WTC11 (cell line): Measurements from ENCODE around the gene MIEF1. TPM values are rescaled to one million over a fixed set of nuclear protein-coding genes. Genes with fewer than 3 reads are reported as not detected.

ENCODE experiments used
- AR ChIP-seq: fragments of 250-450 bp; sonication (Bioruptor Pico); IDR thresholded peaks from 2 replicates; pipeline ENCODE4 v1.9.0; 2021; ENCODE audit warnings: mild to moderate bottlenecking
- CBFB ChIP-seq: sonication (generic); formaldehyde crosslinking; IDR thresholded peaks from 2 replicates; pipeline ENCODE4 v1.8.1; 2022; ENCODE audit warnings: mild to moderate bottlenecking, low read depth, missing genetic modification reagents
- ELF4 ChIP-seq: sonication (generic); formaldehyde crosslinking; IDR thresholded peaks from 2 replicates; pipeline ENCODE4 v1.8.1; 2022; ENCODE audit warnings: low read depth, mild to moderate bottlenecking, moderate library complexity, missing genetic modification reagents
- GTF2I ChIP-seq: fragments of 250-450 bp; sonication (Bioruptor Pico); conservative IDR thresholded peaks from 2 replicates; pipeline ENCODE4 v1.4.0; 2021; ENCODE audit warnings: mild to moderate bottlenecking
- NFE2L1 ChIP-seq: sonication (generic); formaldehyde crosslinking; IDR thresholded peaks from 2 replicates; pipeline ENCODE4 v1.8.1; 2023; ENCODE audit warnings: missing genetic modification reagents
- SMAD3 ChIP-seq: sonication (generic); formaldehyde crosslinking; IDR thresholded peaks from 2 replicates; pipeline ENCODE4 v1.8.0; 2022; ENCODE audit warnings: missing genetic modification reagents, mild to moderate bottlenecking, borderline replicate concordance
- STAT6 ChIP-seq: sonication (generic); formaldehyde crosslinking; conservative IDR thresholded peaks from 2 replicates; pipeline ENCODE4 v1.8.1; 2023; ENCODE audit warnings: mild to moderate bottlenecking, low read depth, missing genetic modification reagents, moderate library complexity
- TEAD1 ChIP-seq: sonication (generic); formaldehyde crosslinking; IDR thresholded peaks from 2 replicates; pipeline ENCODE4 v1.8.0; 2022; ENCODE audit warnings: mild to moderate bottlenecking, missing genetic modification reagents
- USF2 ChIP-seq: sonication (generic); formaldehyde crosslinking; IDR thresholded peaks from 2 replicates; pipeline ENCODE4 v1.8.1; 2023; ENCODE audit warnings: mild to moderate bottlenecking, missing genetic modification reagents, moderate library complexity
- ZMAT4 ChIP-seq: fragments of 250-450 bp; sonication (Bioruptor Pico); IDR thresholded peaks from 2 replicates; pipeline ENCODE4 v1.9.0; 2021; ENCODE audit warnings: mild to moderate bottlenecking
- ZSCAN18 ChIP-seq: fragments of 250-450 bp; sonication (Bioruptor Pico); IDR thresholded peaks from 2 replicates; pipeline ENCODE4 v2.1.2; 2022; ENCODE audit warnings: mild to moderate bottlenecking, moderate library complexity
- total RNA-seq: library from RNA; stranded (reverse); gene quantifications from 3 replicates; pipeline ENCODE4 v1.2.3, GENCODE V29; 2021
- TF ChIP-seq, protein P1 (sequence below): sonication (generic); formaldehyde crosslinking; IDR thresholded peaks from 2 replicates; pipeline ENCODE4 v1.8.1; 2023; ENCODE audit warnings: mild to moderate bottlenecking, missing genetic modification reagents
- TF ChIP-seq, protein P2 (sequence below): sonication (generic); formaldehyde crosslinking; IDR thresholded peaks from 2 replicates; pipeline ENCODE4 v1.8.0; 2023; ENCODE audit warnings: mild to moderate bottlenecking, missing genetic modification reagents
- TF ChIP-seq, protein P3 (sequence below): fragments of 250-450 bp; sonication (Bioruptor Pico); conservative IDR thresholded peaks from 2 replicates; pipeline ENCODE4 v1.9.0; 2021; ENCODE audit warnings: mild to moderate bottlenecking
- TF ChIP-seq, protein P4 (sequence below): sonication (generic); formaldehyde crosslinking; IDR thresholded peaks from 2 replicates; pipeline ENCODE4 v1.8.0; 2022; ENCODE audit warnings: mild to moderate bottlenecking, missing genetic modification reagents
- TF ChIP-seq, protein P5 (sequence below): sonication (generic); formaldehyde crosslinking; IDR thresholded peaks from 2 replicates; pipeline ENCODE4 v1.8.1; 2023; ENCODE audit warnings: mild to moderate bottlenecking, missing genetic modification reagents
- TF ChIP-seq, protein P6 (sequence below): sonication (generic); formaldehyde crosslinking; IDR thresholded peaks from 2 replicates; pipeline ENCODE4 v1.8.1; 2022; ENCODE audit warnings: mild to moderate bottlenecking, moderate library complexity, missing genetic modification reagents

MIEF1 gene
- total RNA-seq, 1 experiment from 2014 or later: 38.7 TPM

DNA sequence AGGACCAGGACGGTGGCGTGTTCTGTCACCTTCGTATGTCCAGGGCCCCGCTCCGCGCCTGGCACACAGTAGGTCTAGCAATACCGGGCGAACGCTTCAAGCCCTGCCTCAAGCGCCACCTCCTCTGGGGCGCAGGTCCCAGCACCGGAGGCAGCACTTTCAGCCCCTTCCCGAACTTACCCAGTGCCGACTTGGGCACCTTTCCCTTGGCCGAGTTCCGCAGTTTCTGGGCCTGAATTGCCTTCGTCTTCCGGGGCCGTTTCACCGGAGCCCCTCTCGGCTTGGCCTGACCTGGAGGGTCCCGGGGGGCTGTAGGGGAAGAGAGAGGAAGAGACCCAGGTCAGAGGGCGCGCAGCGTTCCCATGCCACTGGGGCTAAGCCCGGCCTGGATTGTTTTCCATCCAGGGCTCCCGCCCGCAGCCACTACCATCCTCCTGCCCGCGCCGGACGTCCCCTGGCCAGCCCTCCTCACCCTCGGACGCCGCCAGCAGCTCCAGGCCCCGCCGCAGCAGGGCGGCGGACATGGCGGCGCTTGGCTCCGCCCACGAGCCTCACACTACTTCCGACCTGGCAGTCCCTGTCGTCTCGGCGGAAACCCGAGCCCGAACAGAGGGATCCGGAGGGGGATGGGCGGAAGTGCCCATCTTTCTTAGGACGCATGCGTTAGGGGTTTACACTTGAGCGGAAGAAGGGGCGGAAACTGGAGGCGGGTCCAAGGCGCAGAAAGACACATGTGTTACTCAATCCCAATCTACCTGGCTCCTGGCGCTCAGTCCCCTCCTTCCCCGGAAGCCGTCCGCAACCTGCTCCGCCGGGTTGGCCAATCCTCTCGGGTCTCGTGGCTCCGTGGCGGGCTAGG lies 30.4 kb downstream of the MIEF1 start, which contains the start of gene RPS19BP1 (continued):
- TF ChIP-seq, protein P1, sequence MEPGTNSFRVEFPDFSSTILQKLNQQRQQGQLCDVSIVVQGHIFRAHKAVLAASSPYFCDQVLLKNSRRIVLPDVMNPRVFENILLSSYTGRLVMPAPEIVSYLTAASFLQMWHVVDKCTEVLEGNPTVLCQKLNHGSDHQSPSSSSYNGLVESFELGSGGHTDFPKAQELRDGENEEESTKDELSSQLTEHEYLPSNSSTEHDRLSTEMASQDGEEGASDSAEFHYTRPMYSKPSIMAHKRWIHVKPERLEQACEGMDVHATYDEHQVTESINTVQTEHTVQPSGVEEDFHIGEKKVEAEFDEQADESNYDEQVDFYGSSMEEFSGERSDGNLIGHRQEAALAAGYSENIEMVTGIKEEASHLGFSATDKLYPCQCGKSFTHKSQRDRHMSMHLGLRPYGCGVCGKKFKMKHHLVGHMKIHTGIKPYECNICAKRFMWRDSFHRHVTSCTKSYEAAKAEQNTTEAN (CRISPR knock-in tag): 0 out of 2 replicates have a peak, but pooled peaks have one; percentile 64
- no peak for TF ChIP-seq AR (CRISPR knock-in tag)
- TF ChIP-seq ELF4 (CRISPR knock-in tag): no peak
- TF ChIP-seq, protein P2, sequence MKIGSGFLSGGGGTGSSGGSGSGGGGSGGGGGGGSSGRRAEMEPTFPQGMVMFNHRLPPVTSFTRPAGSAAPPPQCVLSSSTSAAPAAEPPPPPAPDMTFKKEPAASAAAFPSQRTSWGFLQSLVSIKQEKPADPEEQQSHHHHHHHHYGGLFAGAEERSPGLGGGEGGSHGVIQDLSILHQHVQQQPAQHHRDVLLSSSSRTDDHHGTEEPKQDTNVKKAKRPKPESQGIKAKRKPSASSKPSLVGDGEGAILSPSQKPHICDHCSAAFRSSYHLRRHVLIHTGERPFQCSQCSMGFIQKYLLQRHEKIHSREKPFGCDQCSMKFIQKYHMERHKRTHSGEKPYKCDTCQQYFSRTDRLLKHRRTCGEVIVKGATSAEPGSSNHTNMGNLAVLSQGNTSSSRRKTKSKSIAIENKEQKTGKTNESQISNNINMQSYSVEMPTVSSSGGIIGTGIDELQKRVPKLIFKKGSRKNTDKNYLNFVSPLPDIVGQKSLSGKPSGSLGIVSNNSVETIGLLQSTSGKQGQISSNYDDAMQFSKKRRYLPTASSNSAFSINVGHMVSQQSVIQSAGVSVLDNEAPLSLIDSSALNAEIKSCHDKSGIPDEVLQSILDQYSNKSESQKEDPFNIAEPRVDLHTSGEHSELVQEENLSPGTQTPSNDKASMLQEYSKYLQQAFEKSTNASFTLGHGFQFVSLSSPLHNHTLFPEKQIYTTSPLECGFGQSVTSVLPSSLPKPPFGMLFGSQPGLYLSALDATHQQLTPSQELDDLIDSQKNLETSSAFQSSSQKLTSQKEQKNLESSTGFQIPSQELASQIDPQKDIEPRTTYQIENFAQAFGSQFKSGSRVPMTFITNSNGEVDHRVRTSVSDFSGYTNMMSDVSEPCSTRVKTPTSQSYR (CRISPR knock-in tag): peak; percentile 75; the same call in 1 of the 2 replicates
- TF ChIP-seq, protein P3, sequence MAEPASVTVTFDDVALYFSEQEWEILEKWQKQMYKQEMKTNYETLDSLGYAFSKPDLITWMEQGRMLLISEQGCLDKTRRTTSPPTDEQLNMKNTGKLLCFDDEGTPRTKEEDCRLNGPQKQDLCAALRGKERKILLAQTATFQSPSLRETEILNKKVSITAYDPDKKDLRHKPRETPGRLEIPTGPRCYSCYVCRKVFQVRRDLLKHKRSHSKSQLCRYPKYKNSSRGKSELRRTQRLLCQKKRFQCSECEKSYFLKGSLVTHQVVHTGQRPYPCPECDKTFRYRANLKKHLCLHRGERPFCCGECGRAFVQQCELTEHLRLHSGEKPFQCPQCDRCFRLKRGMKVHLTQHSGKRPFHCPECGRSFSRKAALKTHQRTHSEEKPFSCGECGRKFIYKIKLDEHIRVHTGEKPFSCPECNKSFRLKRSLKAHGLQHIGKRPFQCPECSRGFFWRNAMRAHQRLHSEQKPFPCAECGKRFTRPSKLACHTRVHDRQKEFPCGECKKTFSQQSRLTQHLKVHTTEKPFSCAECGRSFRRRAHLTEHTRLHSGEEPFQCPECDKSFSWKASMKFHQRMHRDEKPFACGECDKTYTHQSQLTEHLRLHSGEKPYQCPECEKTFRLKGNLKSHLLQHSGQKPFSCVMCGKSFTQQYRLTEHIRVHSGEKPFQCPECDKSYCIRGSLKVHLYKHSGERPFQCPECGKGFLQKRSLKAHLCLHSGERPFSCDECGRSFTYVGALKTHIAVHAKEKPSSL (CRISPR knock-in tag): no peak
- no peak; the same call in 1 of the 2 replicates for TF ChIP-seq NFE2L1 (CRISPR knock-in tag)
- no peak for TF ChIP-seq GTF2I (CRISPR knock-in tag)
- no peak for TF ChIP-seq ZSCAN18 (CRISPR knock-in tag)
- 0 out of 2 replicates have a peak, but pooled peaks have one; percentile 20 for TF ChIP-seq STAT6 (CRISPR knock-in tag)
- TF ChIP-seq, protein P4, sequence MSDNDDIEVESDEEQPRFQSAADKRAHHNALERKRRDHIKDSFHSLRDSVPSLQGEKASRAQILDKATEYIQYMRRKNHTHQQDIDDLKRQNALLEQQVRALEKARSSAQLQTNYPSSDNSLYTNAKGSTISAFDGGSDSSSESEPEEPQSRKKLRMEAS: peak; percentile 77
- TF ChIP-seq, protein P5, sequence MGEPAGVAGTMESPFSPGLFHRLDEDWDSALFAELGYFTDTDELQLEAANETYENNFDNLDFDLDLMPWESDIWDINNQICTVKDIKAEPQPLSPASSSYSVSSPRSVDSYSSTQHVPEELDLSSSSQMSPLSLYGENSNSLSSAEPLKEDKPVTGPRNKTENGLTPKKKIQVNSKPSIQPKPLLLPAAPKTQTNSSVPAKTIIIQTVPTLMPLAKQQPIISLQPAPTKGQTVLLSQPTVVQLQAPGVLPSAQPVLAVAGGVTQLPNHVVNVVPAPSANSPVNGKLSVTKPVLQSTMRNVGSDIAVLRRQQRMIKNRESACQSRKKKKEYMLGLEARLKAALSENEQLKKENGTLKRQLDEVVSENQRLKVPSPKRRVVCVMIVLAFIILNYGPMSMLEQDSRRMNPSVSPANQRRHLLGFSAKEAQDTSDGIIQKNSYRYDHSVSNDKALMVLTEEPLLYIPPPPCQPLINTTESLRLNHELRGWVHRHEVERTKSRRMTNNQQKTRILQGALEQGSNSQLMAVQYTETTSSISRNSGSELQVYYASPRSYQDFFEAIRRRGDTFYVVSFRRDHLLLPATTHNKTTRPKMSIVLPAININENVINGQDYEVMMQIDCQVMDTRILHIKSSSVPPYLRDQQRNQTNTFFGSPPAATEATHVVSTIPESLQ (CRISPR knock-in tag): no peak
- no peak for TF ChIP-seq SMAD3 (CRISPR knock-in tag)
- no peak for TF ChIP-seq CBFB (CRISPR knock-in tag)
- no peak for TF ChIP-seq ZMAT4 (CRISPR knock-in tag)
- TF ChIP-seq USF2 (CRISPR knock-in tag): peak; percentile 68
- TF ChIP-seq, protein P6, sequence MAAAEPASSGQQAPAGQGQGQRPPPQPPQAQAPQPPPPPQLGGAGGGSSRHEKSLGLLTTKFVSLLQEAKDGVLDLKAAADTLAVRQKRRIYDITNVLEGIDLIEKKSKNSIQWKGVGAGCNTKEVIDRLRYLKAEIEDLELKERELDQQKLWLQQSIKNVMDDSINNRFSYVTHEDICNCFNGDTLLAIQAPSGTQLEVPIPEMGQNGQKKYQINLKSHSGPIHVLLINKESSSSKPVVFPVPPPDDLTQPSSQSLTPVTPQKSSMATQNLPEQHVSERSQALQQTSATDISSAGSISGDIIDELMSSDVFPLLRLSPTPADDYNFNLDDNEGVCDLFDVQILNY (CRISPR knock-in tag): peak; percentile 67; the same call in 1 of the 2 replicates
- TF ChIP-seq TEAD1 (CRISPR knock-in tag): 0 out of 2 replicates have a peak, but pooled peaks have one; percentile 12
